K562 (cell line): ENCODE data around the gene GPR26. TPM values are rescaled to one million over a fixed set of nuclear protein-coding genes. Genes with fewer than 3 reads are reported as not detected.

ENCODE experiments used
- ATAC-seq: fragments of 200-7000 bp; cut with Tn5 transposase; 3 replicates; pipeline ENCODE4 v1.9.1; 2020; ENCODE audit warnings: moderate library complexity
- BruUV-seq: library from RNA; stranded (reverse); fragments of 400-500 nt; replicated peaks from 2 replicates; lab custom pipeline; 2021; lab: Mats Ljungman, UMichigan
- CTCF ChIA-PET: fragments of 300-600 bp; formaldehyde crosslinking; extraction: SDS; loops from one replicate; lab custom pipeline; 2021; ENCODE audit warnings: low intra/inter-chr PET ratio; lab: Yijun Ruan, JAX
- POLR2A ChIA-PET: fragments of 300-600, 350-650 bp; sonication (Branson Sonifier 250); formaldehyde crosslinking; extraction: SDS; loops from one replicate; lab custom pipeline; 2021; ENCODE audit warnings: antibody characterized with exemption, inconsistent platforms; lab: Yijun Ruan, JAX
- DNase-seq, 4 experiments: peaks; one replicate each; pipeline versions ENCODE4 v3.0.0 to v3.0.0-alpha.2; 2011 to 2018; ENCODE audit warnings: low spot score in 3 of 4, mixed read lengths in 3 of 4; ENCODE audit errors: extremely low read depth in 1 of 4
- FAIRE-seq: peaks from 2 replicates; lab custom pipeline; 2011; peaks lifted over from hg19 to GRCh38; lab: Jason Lieb, UNC
- H2AFZ ChIP-seq: 2 replicates; pipeline ENCODE4 v1.6.0; 2011; ENCODE audit warnings: low read depth, low read length, control low read depth, inconsistent platforms
- H3K27ac ChIP-seq: fragments of 200-600 bp; 3 replicates; pipeline ENCODE4 v1.8.0; 2011; ENCODE audit warnings: low read depth, mild to moderate bottlenecking, control low read depth, inconsistent platforms, low read length, moderate library complexity, mixed read lengths; ENCODE audit errors: extremely low read depth
- H3K27me3 ChIP-seq, 2 experiments: fragments of 300-600 bp in 1 of 2; 2 replicates in 1 of 2; 3 replicates in 1 of 2; pipeline versions ENCODE4 v1.6.0 to v1.8.0; 2011; ENCODE audit warnings: inconsistent platforms in 2 of 2, low read length in 2 of 2, mild to moderate bottlenecking in 1 of 2, mixed read lengths in 1 of 2, moderate library complexity in 1 of 2; ENCODE audit not compliant: control insufficient read depth in 2 of 2, insufficient read depth in 2 of 2
- H3K36me3 ChIP-seq: fragments of 300-600 bp; 3 replicates; pipeline ENCODE4 v1.8.0; 2011; ENCODE audit warnings: mild to moderate bottlenecking, low read length, inconsistent platforms; ENCODE audit not compliant: control insufficient read depth, insufficient read depth
- H3K4me1 ChIP-seq, 2 experiments: fragments of 200-600 bp in 1 of 2; replicated peaks in 1 of 2; 2 replicates in 1 of 2; 3 replicates in 1 of 2; pipeline versions ENCODE4 v1.5.1 to v1.8.0; 2011; ENCODE audit warnings: inconsistent platforms in 2 of 2, low read length in 2 of 2, mild to moderate bottlenecking in 1 of 2, mixed read lengths in 1 of 2, moderate library complexity in 1 of 2; ENCODE audit not compliant: control insufficient read depth in 2 of 2, insufficient read depth in 2 of 2
- H3K4me2 ChIP-seq: 2 replicates; pipeline ENCODE4 v1.6.1; 2011; ENCODE audit warnings: low read length, control low read depth, inconsistent platforms, mixed read lengths; ENCODE audit not compliant: insufficient read depth
- H3K4me3 ChIP-seq: fragments of 200-600 bp; sonication (generic), shearing (Covaris generic); 2 replicates; pipeline ENCODE4 v1.5.1; 2016; ENCODE audit warnings: control low read depth, inconsistent platforms
- H3K79me2 ChIP-seq: fragments of 200-600 bp; 3 replicates; pipeline ENCODE4 v1.8.0; 2011; ENCODE audit warnings: low read length, inconsistent platforms; ENCODE audit not compliant: control insufficient read depth, insufficient read depth
- H3K9ac ChIP-seq, 2 experiments: 2 replicates each; pipeline versions ENCODE4 v1.6.0 to v1.6.1; 2011; ENCODE audit warnings: low read depth in 2 of 2, low read length in 2 of 2, control low read depth in 1 of 2, inconsistent platforms in 1 of 2, mild to moderate bottlenecking in 1 of 2, mixed read lengths in 1 of 2; ENCODE audit not compliant: insufficient read depth in 1 of 2
- H3K9me1 ChIP-seq: one replicate; pipeline ENCODE4 v1.6.0; 2011; ENCODE audit warnings: inconsistent platforms, mild to moderate bottlenecking, low read length, moderate library complexity; ENCODE audit not compliant: control insufficient read depth, insufficient read depth
- H3K9me3 ChIP-seq: replicated peaks from 2 replicates; pipeline ENCODE4 v1.5.1; 2011; ENCODE audit warnings: low read depth, low read length, inconsistent platforms; ENCODE audit not compliant: control insufficient read depth, insufficient read depth
- H4K20me1 ChIP-seq: replicated peaks from 2 replicates; pipeline ENCODE4 v1.6.1; 2011; ENCODE audit warnings: low read length, inconsistent platforms, mixed read lengths; ENCODE audit not compliant: control insufficient read depth, insufficient read depth
- CCNT2 ChIP-seq: IDR thresholded peaks from 2 replicates; pipeline ENCODE4 v1.6.1; 2011; ENCODE audit warnings: borderline replicate concordance, low read depth, mild to moderate bottlenecking, moderate library complexity, mixed read lengths, low read length; ENCODE audit not compliant: insufficient read length; ENCODE audit errors: extremely low read depth
- NFE2L1 ChIP-seq: fragments of 450-650 bp; IDR thresholded peaks from 2 replicates; pipeline ENCODE4 v1.6.1; 2016; ENCODE audit warnings: missing genetic modification characterization, low read depth, mild to moderate bottlenecking, missing compliant biosample characterization, moderate library complexity, borderline replicate concordance
- NFIC ChIP-seq: fragments of 450-650 bp; IDR thresholded peaks from 2 replicates; pipeline ENCODE4 v1.6.1; 2017; ENCODE audit warnings: mild to moderate bottlenecking, inconsistent platforms
- POLR3G ChIP-seq: IDR thresholded peaks from 2 replicates; pipeline ENCODE4 v1.6.1; 2011; ENCODE audit not compliant: insufficient read length, insufficient replicate concordance; ENCODE audit errors: extremely low read depth
- POU5F1 ChIP-seq: fragments of 150-350 bp; IDR thresholded peaks from 2 replicates; pipeline ENCODE4 v1.6.1; 2014; ENCODE audit warnings: borderline replicate concordance, low read length, low read depth, mild to moderate bottlenecking; ENCODE audit not compliant: partially characterized antibody
- RNF2 ChIP-seq: sonication (generic); IDR thresholded peaks from 2 replicates; pipeline ENCODE4 v1.6.1; 2016
- SMARCC2 ChIP-seq: fragments of 450-650 bp; IDR thresholded peaks from 2 replicates; pipeline ENCODE4 v1.6.1; 2017; ENCODE audit warnings: antibody characterized with exemption, moderate library complexity, mild to moderate bottlenecking, low read depth
- TCF7 ChIP-seq: sonication (generic); IDR thresholded peaks from 2 replicates; pipeline ENCODE4 v1.6.1; 2016; ENCODE audit warnings: antibody characterized with exemption, borderline replicate concordance
- TEAD2 ChIP-seq: fragments of 450-650 bp; IDR thresholded peaks from 2 replicates; pipeline ENCODE4 v1.6.1; 2016; ENCODE audit warnings: missing genetic modification characterization, control low read depth, missing compliant biosample characterization
- ZBTB1 ChIP-seq: sonication (generic); formaldehyde crosslinking; IDR thresholded peaks from 2 replicates; pipeline ENCODE4 v1.8.1; 2023; ENCODE audit warnings: missing genetic modification reagents, low read depth, mild to moderate bottlenecking, borderline replicate concordance
- ZFP30 ChIP-seq: fragments of 250-450 bp; sonication (Bioruptor Pico); IDR thresholded peaks from 2 replicates; pipeline ENCODE4 v1.8.0; 2022; ENCODE audit warnings: moderate library complexity, mild to moderate bottlenecking, inconsistent platforms, borderline replicate concordance
- WGBS: fragments of 100-300 bp; shearing (Covaris generic); methylation state at CpG from one replicate; pipeline ENCODE4 v1.1.6; 2016; ENCODE audit warnings: low coverage, mixed read lengths; ENCODE audit not compliant: insufficient coverage; ENCODE audit errors: missing lambda C conversion rate; 5-methylcytosine and 5-hydroxymethylcytosine counted together
- in situ Hi-C: fragments of 300-500 bp; cut with MboI; formaldehyde crosslinking; loops from 4 replicates; pipeline ENCODE4 v1.15.0; 2018; ENCODE audit warnings: inconsistent platforms, mixed read lengths
- intact Hi-C: fragments of 100-400 bp; cut with micrococcal nuclease; formaldehyde crosslinking; loops from 2 replicates; pipeline ENCODE4 v1.14.2; 2022
- polyA plus RNA-seq, 8 experiments: library from polyadenylated mRNA; depleted of rRNA in 4 of 8; stranded (reverse) in 5 of 8; unstranded in 3 of 8; fragments of >200 nt; fragmentation: Nextera tagmentation in 2 of 8; fragmentation: Illumina TruSeq in 1 of 8; extraction: Ambion mirVana in 2 of 8; extraction: Trizol in 1 of 8; gene quantifications; 2 replicates each; pipeline versions ENCODE4 v1.2.1 to v1.2.3, GENCODE V29; 2011 to 2014; ENCODE audit warnings: inconsistent platforms in 1 of 8, missing spikeins in 1 of 8
- total RNA-seq, 7 experiments: library from RNA; depleted of rRNA in 6 of 7; stranded (reverse); fragments of >200 nt in 6 of 7; fragmentation: Illumina TruSeq in 2 of 7; extraction: Trizol in 2 of 7; gene quantifications; 2 replicates each; pipeline versions ENCODE4 v1.2.1 to v1.2.3, GENCODE V29; 2011 to 2021; ENCODE audit warnings: low replicate concordance in 1 of 7
- TF ChIP-seq, protein P1 (sequence below): fragments of 250-450 bp; sonication (Bioruptor Pico); IDR thresholded peaks from 2 replicates; pipeline ENCODE4 v1.4.0; 2020; ENCODE audit warnings: mild to moderate bottlenecking
- TF ChIP-seq, protein P2 (sequence below): sonication (generic); IDR thresholded peaks from 2 replicates; pipeline ENCODE4 v1.6.1; 2016

Gene GPR26
- total and polyA plus RNA-seq, 9 of the 15 experiments (the other 6 are each of a cell fraction or from before 2014, with no cell fraction given) = not detected

DNA sequence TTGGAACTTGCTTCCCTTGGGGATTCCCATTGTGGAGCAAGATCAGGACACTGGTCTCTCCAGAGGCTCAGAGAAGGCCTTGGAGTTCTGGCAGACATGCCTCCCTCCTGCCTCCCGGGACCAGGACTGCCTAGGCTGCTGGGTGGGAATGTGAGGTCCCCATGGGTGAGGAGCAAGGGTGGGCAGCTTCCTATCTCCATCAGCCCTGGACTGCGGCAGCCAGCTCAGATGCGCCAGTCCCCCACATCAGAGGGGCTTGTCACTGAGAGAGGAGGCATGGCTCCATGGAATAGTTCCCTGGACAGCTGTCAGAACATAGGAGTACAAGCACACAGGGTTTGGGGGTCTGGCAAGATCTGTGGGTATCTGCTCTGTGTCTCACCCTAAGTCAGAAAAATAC, 17.3 kb downstream of the GPR26 start:
- FAIRE-seq (no peak), DNase-seq (no peak), ATAC-seq (no peak)
- ChIA-PET CTCF (no interaction called here), POLR2A (no interaction called here)
- no peaks in the 10 kb centered on the region for H3K4me1 ChIP-seq
- TF ChIP-seq RNF2 (no peak), NFIC (no peak), POLR3G (no peak), SMARCC2 (no peak), NFE2L1 (tag) (no peak), CCNT2 (no peak), POU5F1 (no peak), ZFP30 (no peak), TEAD2 (tag) (no peak), ZBTB1 (CRISPR knock-in tag) (no peak), TCF7 (no peak)
- TF ChIP-seq, protein P1, sequence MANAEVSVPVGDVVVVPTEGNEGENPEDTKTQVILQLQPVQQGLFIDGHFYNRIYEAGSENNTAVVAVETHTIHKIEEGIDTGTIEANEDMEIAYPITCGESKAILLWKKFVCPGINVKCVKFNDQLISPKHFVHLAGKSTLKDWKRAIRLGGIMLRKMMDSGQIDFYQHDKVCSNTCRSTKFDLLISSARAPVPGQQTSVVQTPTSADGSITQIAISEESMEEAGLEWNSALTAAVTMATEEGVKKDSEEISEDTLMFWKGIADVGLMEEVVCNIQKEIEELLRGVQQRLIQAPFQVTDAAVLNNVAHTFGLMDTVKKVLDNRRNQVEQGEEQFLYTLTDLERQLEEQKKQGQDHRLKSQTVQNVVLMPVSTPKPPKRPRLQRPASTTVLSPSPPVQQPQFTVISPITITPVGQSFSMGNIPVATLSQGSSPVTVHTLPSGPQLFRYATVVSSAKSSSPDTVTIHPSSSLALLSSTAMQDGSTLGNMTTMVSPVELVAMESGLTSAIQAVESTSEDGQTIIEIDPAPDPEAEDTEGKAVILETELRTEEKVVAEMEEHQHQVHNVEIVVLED (CRISPR knock-in tag) = no peak
- TF ChIP-seq, protein P2, sequence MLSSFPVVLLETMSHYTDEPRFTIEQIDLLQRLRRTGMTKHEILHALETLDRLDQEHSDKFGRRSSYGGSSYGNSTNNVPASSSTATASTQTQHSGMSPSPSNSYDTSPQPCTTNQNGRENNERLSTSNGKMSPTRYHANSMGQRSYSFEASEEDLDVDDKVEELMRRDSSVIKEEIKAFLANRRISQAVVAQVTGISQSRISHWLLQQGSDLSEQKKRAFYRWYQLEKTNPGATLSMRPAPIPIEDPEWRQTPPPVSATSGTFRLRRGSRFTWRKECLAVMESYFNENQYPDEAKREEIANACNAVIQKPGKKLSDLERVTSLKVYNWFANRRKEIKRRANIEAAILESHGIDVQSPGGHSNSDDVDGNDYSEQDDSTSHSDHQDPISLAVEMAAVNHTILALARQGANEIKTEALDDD = no peak
- H2AFZ ChIP-seq = no peak overlapping the region
- no peak overlapping the region for H3K27ac ChIP-seq
- no TSS peak for BruUV-seq
- in situ Hi-C loops = no loop called here
- H3K9me3 ChIP-seq = no peaks in the 10 kb centered on the region
- no peak overlapping the region for H3K4me2 ChIP-seq
- no peak overlapping the region for H3K9ac ChIP-seq
- H4K20me1 ChIP-seq = no peaks in the 10 kb centered on the region
- intact Hi-C loops = loop anchor here (10.0 kb wide), 1 partner anchor 281 kb away; no protein-coding TSS in a partner anchor
- 0% methylated on average over 3 of the region's 3 CpGs for WGBS
- no peaks in the 10 kb centered on the region for H3K36me3 ChIP-seq
- peaks cover 0 to 10% of the 10 kb centered on the region in 2 experiments; a peak in 1 of 5 replicates for H3K27me3 ChIP-seq
- no peaks in the 10 kb centered on the region for H3K9me1 ChIP-seq
- H3K79me2 ChIP-seq = no peaks in the 10 kb centered on the region
- no peak overlapping the region for H3K4me3 ChIP-seq
